ENCODE results near the gene EBF4. TPM values are rescaled to one million over a fixed set of nuclear protein-coding genes. Genes with fewer than 3 reads are reported as not detected.
"Not testable (repeated sequence)": the region's sequence is repeated elsewhere in the genome, so short reads cannot be mapped to it uniquely, and the experiment has no call there.

Gene EBF4
- total RNA-seq, 4 donors from 2014 or later, result 1.3 to 7.5 (median 5.4) TPM

GRCh38 chr20:2767768-2768631, 75.4 kb downstream of the EBF4 start:
- no peak for TF ChIP-seq CTCF (IDR thresholded peaks at IDR 0.05)
- DNase-seq (ENCODE audit: low spot score) (no peak), ATAC-seq (ENCODE audit: low FRiP score) (peak; percentile 83)

- ATAC-seq (ENCODE audit: low FRiP score) (peak; percentile 9), DNase-seq (ENCODE audit: low spot score) (no peak)
- TF ChIP-seq CTCF (IDR thresholded peaks at IDR 0.05), result no peak
Observed at GRCh38 chr20:2768632-2769015, 76.0 kb downstream of the EBF4 start.

- not testable (repeated sequence) for ATAC-seq (ENCODE audit: low FRiP score); DNase-seq (ENCODE audit: low spot score)
Observed at GRCh38 chr20:2770091-2770490, 77.5 kb downstream of the EBF4 start.

- no peak for TF ChIP-seq CTCF (IDR thresholded peaks at IDR 0.05)
- no peak for ATAC-seq (ENCODE audit: low FRiP score)
- DNase-seq (ENCODE audit: low spot score), result no peak
Observed at GRCh38 chr20:2771631-2772080, 79.1 kb downstream of the EBF4 start.

- no peak for TF ChIP-seq CTCF (IDR thresholded peaks at IDR 0.05)
- DNase-seq (ENCODE audit: low spot score) (no peak), ATAC-seq (ENCODE audit: low FRiP score) (no peak)
Observed at GRCh38 chr20:2773812-2774211, 81.2 kb downstream of the EBF4 start.

- no peak for DNase-seq (ENCODE audit: low spot score)
- no peak for TF ChIP-seq CTCF (IDR thresholded peaks at IDR 0.05)
- ATAC-seq (ENCODE audit: low FRiP score), result no peak
Observed at GRCh38 chr20:2775139-2775538, 82.6 kb downstream of the EBF4 start.

- DNase-seq (ENCODE audit: low spot score) (no peak), ATAC-seq (ENCODE audit: low FRiP score) (no peak)
- no peak for TF ChIP-seq CTCF (IDR thresholded peaks at IDR 0.05)
Observed at GRCh38 chr20:2778602-2779321, 86.2 kb downstream of the EBF4 start.
